ENCODE results near the gene GRIN2B.

The GRIN2B gene

GRCh38 chr12:13980538-13981295 lies 685 bp downstream of the GRIN2B start:
- no peak for FAIRE-seq
- no peak for DNase-seq (ENCODE audit: insufficient read length, low spot score)
- TF ChIP-seq SPI1 (IDR thresholded peaks at IDR 0.05; ENCODE audit: low read depth, low read length): no peak
- no peak for TF ChIP-seq PAX5 (IDR thresholded peaks at IDR 0.05; ENCODE audit: insufficient read depth, low read length, severe bottlenecking)
- no peak for TF ChIP-seq POU2F2 (IDR thresholded peaks at IDR 0.05; ENCODE audit: low read depth, low read length)
- no peak for TF ChIP-seq TAF1 (IDR thresholded peaks at IDR 0.05; ENCODE audit: low read depth, low read length)
- no peak for TF ChIP-seq POLR2AphosphoS5 (IDR thresholded peaks at IDR 0.05; ENCODE audit: low read depth, low read length)
- no peak for TF ChIP-seq POLR2A (IDR thresholded peaks at IDR 0.05; ENCODE audit: low read depth, low read length)

- TF ChIP-seq POU2F2 (IDR thresholded peaks at IDR 0.05; ENCODE audit: low read depth, low read length): no peak
- no peak for TF ChIP-seq SPI1 (IDR thresholded peaks at IDR 0.05; ENCODE audit: low read depth, low read length)
- no peak for TF ChIP-seq PAX5 (IDR thresholded peaks at IDR 0.05; ENCODE audit: insufficient read depth, low read length, severe bottlenecking)
- TF ChIP-seq TAF1 (IDR thresholded peaks at IDR 0.05; ENCODE audit: low read depth, low read length): no peak
- TF ChIP-seq POLR2AphosphoS5 (IDR thresholded peaks at IDR 0.05; ENCODE audit: low read depth, low read length): no peak
- TF ChIP-seq POLR2A (IDR thresholded peaks at IDR 0.05; ENCODE audit: low read depth, low read length): no peak
- DNase-seq (ENCODE audit: insufficient read length, low spot score): no peak
- no peak for FAIRE-seq
Observed at GRCh38 chr12:13979772-13980378, 1.5 kb downstream of the GRIN2B start.

- TF ChIP-seq POLR2AphosphoS5 (IDR thresholded peaks at IDR 0.05; ENCODE audit: low read depth, low read length): no peak
- TF ChIP-seq POU2F2 (IDR thresholded peaks at IDR 0.05; ENCODE audit: low read depth, low read length): no peak
- no peak for TF ChIP-seq PAX5 (IDR thresholded peaks at IDR 0.05; ENCODE audit: insufficient read depth, low read length, severe bottlenecking)
- no peak for TF ChIP-seq SPI1 (IDR thresholded peaks at IDR 0.05; ENCODE audit: low read depth, low read length)
- TF ChIP-seq TAF1 (IDR thresholded peaks at IDR 0.05; ENCODE audit: low read depth, low read length): no peak
- no peak for TF ChIP-seq POLR2A (IDR thresholded peaks at IDR 0.05; ENCODE audit: low read depth, low read length)
- FAIRE-seq (no peak), DNase-seq (ENCODE audit: insufficient read length, low spot score) (no peak)
Observed at GRCh38 chr12:13978876-13979275, 2.5 kb downstream of the GRIN2B start.

GRCh38 chr12:13976880-13977279 lies 4.5 kb downstream of the GRIN2B start:
- FAIRE-seq: no peak

GRCh38 chr12:13976028-13976584 lies 5.3 kb downstream of the GRIN2B start:
- DNase-seq (ENCODE audit: insufficient read length, low spot score) (no peak), FAIRE-seq (no peak)
- TF ChIP-seq SPI1 (IDR thresholded peaks at IDR 0.05; ENCODE audit: low read depth, low read length) (no peak), POLR2AphosphoS5 (IDR thresholded peaks at IDR 0.05; ENCODE audit: low read depth, low read length) (no peak), TAF1 (IDR thresholded peaks at IDR 0.05; ENCODE audit: low read depth, low read length) (no peak), POU2F2 (IDR thresholded peaks at IDR 0.05; ENCODE audit: low read depth, low read length) (no peak), POLR2A (IDR thresholded peaks at IDR 0.05; ENCODE audit: low read depth, low read length) (no peak), PAX5 (IDR thresholded peaks at IDR 0.05; ENCODE audit: insufficient read depth, low read length, severe bottlenecking) (no peak)

More at GRCh38 chr12:13976880-13977279, 4.5 kb downstream of the GRIN2B start:
- no peak for DNase-seq (ENCODE audit: insufficient read length, low spot score)
- no peak for TF ChIP-seq POLR2A (IDR thresholded peaks at IDR 0.05; ENCODE audit: low read depth, low read length)

- DNase-seq (ENCODE audit: insufficient read length, low spot score): no peak
- no peak for TF ChIP-seq PAX5 (IDR thresholded peaks at IDR 0.05; ENCODE audit: insufficient read depth, low read length, severe bottlenecking)
- TF ChIP-seq SPI1 (IDR thresholded peaks at IDR 0.05; ENCODE audit: low read depth, low read length): no peak
- TF ChIP-seq POLR2A (IDR thresholded peaks at IDR 0.05; ENCODE audit: low read depth, low read length): no peak
- no peak for TF ChIP-seq TAF1 (IDR thresholded peaks at IDR 0.05; ENCODE audit: low read depth, low read length)
- no peak for TF ChIP-seq POU2F2 (IDR thresholded peaks at IDR 0.05; ENCODE audit: low read depth, low read length)
- no peak for TF ChIP-seq POLR2AphosphoS5 (IDR thresholded peaks at IDR 0.05; ENCODE audit: low read depth, low read length)
- FAIRE-seq: no peak
Observed at GRCh38 chr12:13973996-13974395, 7.4 kb downstream of the GRIN2B start.

DNA sequence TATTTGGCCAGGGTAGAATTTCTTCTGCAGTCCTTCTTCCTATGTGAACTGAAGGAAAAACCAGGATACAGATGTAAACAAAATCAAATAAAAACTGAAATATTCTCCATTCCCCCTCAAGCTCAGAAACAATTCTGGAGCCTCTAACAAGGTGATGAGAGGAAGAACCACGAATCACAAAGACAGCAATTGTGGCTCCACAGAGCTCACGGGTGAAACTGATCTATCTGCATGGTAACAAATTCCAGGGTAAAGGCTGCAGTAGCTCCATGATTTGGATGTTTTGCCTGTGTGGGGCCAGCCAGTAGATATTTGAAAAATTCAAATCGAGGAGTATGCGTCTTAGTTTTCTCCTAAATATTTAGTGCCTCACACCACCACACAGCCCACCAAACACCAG lies 10.6 kb downstream of the GRIN2B start:
- FAIRE-seq (no peak), DNase-seq (ENCODE audit: insufficient read length, low spot score) (no peak)
- TF ChIP-seq POU2F2 (IDR thresholded peaks at IDR 0.05; ENCODE audit: low read depth, low read length): no peak
- no peak for TF ChIP-seq POLR2A (IDR thresholded peaks at IDR 0.05; ENCODE audit: low read depth, low read length)
- TF ChIP-seq SPI1 (IDR thresholded peaks at IDR 0.05; ENCODE audit: low read depth, low read length): no peak
- TF ChIP-seq TAF1 (IDR thresholded peaks at IDR 0.05; ENCODE audit: low read depth, low read length): no peak
- no peak for TF ChIP-seq PAX5 (IDR thresholded peaks at IDR 0.05; ENCODE audit: insufficient read depth, low read length, severe bottlenecking)
- TF ChIP-seq POLR2AphosphoS5 (IDR thresholded peaks at IDR 0.05; ENCODE audit: low read depth, low read length): no peak

GRCh38 chr12:13968281-13968680 lies 13.1 kb downstream of the GRIN2B start:
- no peak for DNase-seq (ENCODE audit: insufficient read length, low spot score)
- FAIRE-seq: no peak
- TF ChIP-seq TAF1 (IDR thresholded peaks at IDR 0.05; ENCODE audit: low read depth, low read length) (no peak), POLR2AphosphoS5 (IDR thresholded peaks at IDR 0.05; ENCODE audit: low read depth, low read length) (no peak), POLR2A (IDR thresholded peaks at IDR 0.05; ENCODE audit: low read depth, low read length) (no peak), SPI1 (IDR thresholded peaks at IDR 0.05; ENCODE audit: low read depth, low read length) (no peak), POU2F2 (IDR thresholded peaks at IDR 0.05; ENCODE audit: low read depth, low read length) (no peak), PAX5 (IDR thresholded peaks at IDR 0.05; ENCODE audit: insufficient read depth, low read length, severe bottlenecking) (no peak)

DNA sequence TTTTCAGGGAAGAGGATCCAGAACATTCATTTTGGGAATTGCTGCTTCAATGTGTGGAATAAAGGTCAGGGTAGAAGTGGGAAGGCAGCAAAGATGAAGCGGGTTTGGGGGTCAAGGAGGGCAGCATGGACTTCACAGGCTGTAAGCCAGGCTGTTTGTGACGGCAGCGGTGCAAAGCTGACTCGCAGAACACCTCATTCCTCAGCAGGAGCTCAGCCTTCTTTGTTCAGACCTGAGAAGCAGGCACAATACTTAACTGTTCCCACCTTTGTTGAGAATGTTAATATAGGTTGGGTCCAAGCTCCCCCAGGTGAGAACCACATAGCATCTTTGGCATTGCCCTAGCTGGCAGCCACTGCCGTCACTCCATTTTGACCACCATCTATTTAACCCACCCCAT lies 16.7 kb downstream of the GRIN2B start:
- no peak for FAIRE-seq
- DNase-seq (ENCODE audit: insufficient read length, low spot score): no peak
- TF ChIP-seq POLR2AphosphoS5 (IDR thresholded peaks at IDR 0.05; ENCODE audit: low read depth, low read length) (no peak), TAF1 (IDR thresholded peaks at IDR 0.05; ENCODE audit: low read depth, low read length) (no peak), POLR2A (IDR thresholded peaks at IDR 0.05; ENCODE audit: low read depth, low read length) (no peak), PAX5 (IDR thresholded peaks at IDR 0.05; ENCODE audit: insufficient read depth, low read length, severe bottlenecking) (no peak), POU2F2 (IDR thresholded peaks at IDR 0.05; ENCODE audit: low read depth, low read length) (no peak), SPI1 (IDR thresholded peaks at IDR 0.05; ENCODE audit: low read depth, low read length) (no peak)

All from GM12891 (cell line).